SU-DHL-6 (cell line): ENCODE results near the gene IPO8.

Experiments used
- H2AFZ ChIP-seq: fragments of 200-600 bp; sonication (generic); 2 replicates; pipeline ENCODE4 v1.6.1; 2014; ENCODE audit warnings: low read depth, mild to moderate bottlenecking, moderate library complexity, mixed read lengths, antibody characterized with exemption, low read length; ENCODE audit not compliant: severe bottlenecking
- H3F3A ChIP-seq: fragments of 200-600 bp; shearing (Covaris generic); 2 replicates; pipeline ENCODE4 v1.6.0; 2016; ENCODE audit warnings: antibody characterized with exemption, mild to moderate bottlenecking; ENCODE audit not compliant: insufficient read depth
- H3K27ac ChIP-seq: fragments of 200-600 bp; sonication (generic); 2 replicates; pipeline ENCODE4 v1.5.1; 2016; ENCODE audit warnings: low read depth, mild to moderate bottlenecking, low read length, moderate library complexity, mixed read lengths
- H3K27me3 ChIP-seq: fragments of 200-600 bp; sonication (generic), shearing (Covaris generic); 2 replicates; pipeline ENCODE4 v1.6.0; 2014; ENCODE audit warnings: mild to moderate bottlenecking, low read length
- H3K36me3 ChIP-seq: fragments of 200-600 bp; sonication (generic); 2 replicates; pipeline ENCODE4 v1.6.1; 2014; ENCODE audit warnings: mild to moderate bottlenecking, low read length, mixed read lengths
- H3K4me2 ChIP-seq: fragments of 300-600, 200-600 bp; shearing (Covaris generic), sonication (generic); 2 replicates; pipeline ENCODE4 v1.6.0; 2014; ENCODE audit warnings: low read length, low read depth, mild to moderate bottlenecking; ENCODE audit not compliant: poor library complexity, severe bottlenecking
- H3K4me3 ChIP-seq: fragments of 200-600 bp; sonication (generic); 2 replicates; pipeline ENCODE4 v1.5.1; 2014; ENCODE audit warnings: antibody characterized with exemption, low read length, mild to moderate bottlenecking, mixed read lengths; ENCODE audit not compliant: insufficient read depth, poor library complexity, severe bottlenecking
- H3K79me2 ChIP-seq: fragments of 200-600 bp; sonication (generic); 2 replicates; pipeline ENCODE4 v1.6.1; 2014; ENCODE audit warnings: mild to moderate bottlenecking, low read length, moderate library complexity; ENCODE audit not compliant: insufficient read depth
- H3K9ac ChIP-seq: fragments of 200-600 bp; sonication (generic); 2 replicates; pipeline ENCODE4 v1.7.0; 2014; ENCODE audit warnings: mild to moderate bottlenecking, low read length
- H3K9me2 ChIP-seq: fragments of 200-600 bp; sonication (generic); replicated peaks from 2 replicates; pipeline ENCODE4 v1.6.1; 2014; ENCODE audit warnings: low read length; ENCODE audit not compliant: insufficient read depth
- H3K9me3 ChIP-seq: fragments of 200-600 bp; sonication (generic); 2 replicates; pipeline ENCODE4 v1.6.1; 2014; ENCODE audit warnings: low read length, mixed read lengths; ENCODE audit not compliant: insufficient read depth
- H4K20me1 ChIP-seq: fragments of 200-600 bp; sonication (generic); 2 replicates; pipeline ENCODE4 v1.6.1; 2014; ENCODE audit warnings: low read depth, mild to moderate bottlenecking, antibody characterized with exemption, low read length, moderate library complexity, mixed read lengths
- CTCF ChIP-seq: fragments of 200-600 bp; sonication (generic); IDR thresholded peaks from one replicate; pipeline ENCODE4 v1.5.1; 2017; ENCODE audit warnings: antibody characterized with exemption, mild to moderate bottlenecking, low read length, moderate library complexity; ENCODE audit not compliant: insufficient read depth, poor library complexity, severe bottlenecking
- EZH2phosphoT487 ChIP-seq: fragments of 200-600 bp; sonication (generic), shearing (Covaris generic); conservative IDR thresholded peaks from 2 replicates; pipeline ENCODE4 v1.6.1; 2018; ENCODE audit warnings: mild to moderate bottlenecking, antibody characterized with exemption, low read length, moderate library complexity, mixed read lengths

Gene IPO8

GRCh38 chr12:30696486-30696885, 817 bp upstream of the IPO8 start:
- H3K9me3 ChIP-seq = no peaks in the 10 kb centered on the region
- no peaks in the 10 kb centered on the region for H3K9me2 ChIP-seq
- H3K27me3 ChIP-seq = no peaks in the 10 kb centered on the region
- peaks cover 5% of the 10 kb centered on the region; the same call in 1 of the 2 replicates for H3F3A ChIP-seq
- peak overlapping the region; percentile 85 for H3K9ac ChIP-seq
- peak overlapping the region; percentile 76 for H2AFZ ChIP-seq
- no peaks in the 10 kb centered on the region for H4K20me1 ChIP-seq
- H3K4me3 ChIP-seq = peak overlapping the region; percentile 93
- TF ChIP-seq CTCF (no peak), EZH2phosphoT487 (no peak)
- H3K27ac ChIP-seq = no peak overlapping the region
- no peaks in the 10 kb centered on the region for H3K36me3 ChIP-seq
- H3K4me2 ChIP-seq = peak overlapping the region; percentile 89
- peaks cover 39% of the 10 kb centered on the region for H3K79me2 ChIP-seq

DNA sequence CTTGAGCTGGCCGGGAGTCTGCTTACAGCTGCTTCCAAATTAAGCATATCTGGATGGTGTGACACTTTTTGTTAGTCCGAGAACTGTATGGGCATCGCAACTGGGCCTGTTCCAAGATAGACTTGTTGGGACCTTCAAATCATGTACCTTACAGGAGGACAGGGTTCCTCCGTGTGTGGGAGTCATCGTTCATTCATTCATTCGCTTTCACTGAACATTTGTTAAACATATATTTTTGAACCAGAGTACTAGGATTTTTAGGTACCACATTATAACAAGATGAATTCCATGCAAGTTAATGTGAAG, 387 bp upstream of the IPO8 start:
- TF ChIP-seq EZH2phosphoT487 = no peak
- TF ChIP-seq CTCF = no peak
- Histone ChIP-seq H2AFZ (peak overlapping the region; percentile 76), H3K4me2 (peak overlapping the region; percentile 89), H3K9ac (peak overlapping the region; percentile 85), H3K4me3 (peak overlapping the region; percentile 93), H3K79me2 (peaks cover 44% of the 10 kb centered on the region), H4K20me1 (no peaks in the 10 kb centered on the region), H3K36me3 (no peaks in the 10 kb centered on the region), H3K27ac (peak overlapping the region; percentile 4; the same call in 1 of the 2 replicates), H3K27me3 (no peaks in the 10 kb centered on the region), H3K9me2 (no peaks in the 10 kb centered on the region), H3F3A (peaks cover 5% of the 10 kb centered on the region; the same call in 1 of the 2 replicates), H3K9me3 (no peaks in the 10 kb centered on the region)

DNA sequence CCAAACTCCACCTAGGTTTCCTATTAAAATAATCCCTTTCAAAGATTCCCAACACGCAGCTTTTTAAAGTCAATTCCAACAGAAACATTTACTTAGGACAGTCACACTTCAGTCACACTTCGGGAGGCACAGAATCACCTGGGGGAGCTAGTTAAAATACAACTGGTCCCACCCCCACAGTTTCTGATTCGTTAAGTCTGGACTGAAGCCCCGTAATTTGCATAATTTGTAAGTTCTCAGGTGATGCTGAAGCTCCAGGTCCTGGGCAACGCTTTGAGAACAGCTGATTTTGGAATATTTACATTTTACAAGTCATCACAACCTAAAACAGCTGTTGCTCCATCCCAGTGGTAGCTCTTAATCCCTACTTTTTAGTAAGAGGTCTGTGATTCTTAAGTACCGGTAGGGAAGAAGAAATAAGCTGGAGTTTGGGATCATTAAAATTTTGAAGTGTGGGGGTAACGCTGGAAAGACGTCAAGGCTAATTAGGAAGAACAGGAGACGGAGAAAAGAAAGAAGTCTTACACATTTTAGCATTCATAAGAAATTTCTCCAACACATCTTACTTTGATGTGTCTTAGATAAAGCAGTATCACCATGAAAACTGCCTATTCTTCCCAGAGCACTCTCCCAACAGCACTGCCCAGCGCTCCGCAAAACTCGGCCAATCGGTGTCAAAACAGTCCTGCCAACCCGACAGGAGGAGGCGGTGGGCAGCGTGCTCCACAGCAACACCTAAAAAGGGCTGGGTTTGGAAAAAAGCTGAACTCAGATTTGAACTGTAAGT, 1.1 kb downstream of the IPO8 start:
- Histone ChIP-seq H3K9me3 (no peaks in the 10 kb centered on the region), H3K9me2 (no peaks in the 10 kb centered on the region), H3K4me3 (peak overlapping the region; percentile 93), H3K4me2 (peak overlapping the region; percentile 89), H3K9ac (peak overlapping the region; percentile 85), H4K20me1 (no peaks in the 10 kb centered on the region), H3K79me2 (peaks cover 57% of the 10 kb centered on the region), H3F3A (peaks cover 5% of the 10 kb centered on the region; the same call in 1 of the 2 replicates), H2AFZ (peak overlapping the region; percentile 76), H3K36me3 (no peaks in the 10 kb centered on the region), H3K27me3 (no peaks in the 10 kb centered on the region), H3K27ac (no peak overlapping the region)
- TF ChIP-seq CTCF = no peak
- TF ChIP-seq EZH2phosphoT487 = no peak
